Fibroblast of lung (primary cell): ENCODE results near the gene DDN. TPM values are rescaled to one million over a fixed set of nuclear protein-coding genes. Genes with fewer than 3 reads are reported as not detected.

Source experiments
- DNase-seq, 2 donors: peaks; one replicate each; pipeline versions ENCODE4 v3.0.0 to v3.0.0-alpha.2; 2010; ENCODE audit warnings: low read depth in 2 of 2
- H2AFZ ChIP-seq: 2 replicates; pipeline ENCODE4 v1.5.1; 2012; ENCODE audit warnings: low read length, control low read depth, inconsistent platforms
- H3K27ac ChIP-seq: 2 replicates; pipeline ENCODE4 v1.5.1; 2011; ENCODE audit warnings: low read length, control low read depth; ENCODE audit not compliant: insufficient read depth
- H3K27me3 ChIP-seq: 2 replicates; pipeline ENCODE4 v1.5.1; 2011; ENCODE audit warnings: mild to moderate bottlenecking, low read length; ENCODE audit not compliant: control insufficient read depth, insufficient read depth
- H3K36me3 ChIP-seq: 2 replicates; pipeline ENCODE4 v1.5.1; 2011; ENCODE audit warnings: low read length; ENCODE audit not compliant: control insufficient read depth, insufficient read depth
- H3K4me1 ChIP-seq: 2 replicates; pipeline ENCODE4 v1.5.1; 2011; ENCODE audit warnings: low read length; ENCODE audit not compliant: control insufficient read depth, insufficient read depth; ENCODE audit errors: extremely low read depth
- H3K4me2 ChIP-seq: 2 replicates; pipeline ENCODE4 v1.5.1; 2011; ENCODE audit warnings: low read length, control low read depth; ENCODE audit not compliant: insufficient read depth; ENCODE audit errors: extremely low read depth
- H3K4me3 ChIP-seq, 4 experiments: fragments of 200-600 bp in 1 of 4; sonication (generic) in 1 of 4; replicated peaks in 1 of 4; 2 replicates each; pipeline ENCODE4 v1.5.1; 2011 to 2016; ENCODE audit warnings: low read length in 4 of 4, low read depth in 3 of 4, mild to moderate bottlenecking in 3 of 4, control low read depth in 2 of 4, inconsistent platforms in 1 of 4, mixed read lengths in 1 of 4; ENCODE audit not compliant: insufficient read depth in 1 of 4; ENCODE audit errors: control extremely low read depth in 1 of 4
- H3K79me2 ChIP-seq: 2 replicates; pipeline ENCODE4 v1.5.1; 2012; ENCODE audit warnings: mild to moderate bottlenecking, low read length, inconsistent platforms; ENCODE audit not compliant: control insufficient read depth, insufficient read depth
- H3K9ac ChIP-seq: 2 replicates; pipeline ENCODE4 v1.5.1; 2011; ENCODE audit warnings: mild to moderate bottlenecking, low read length, control low read depth; ENCODE audit not compliant: insufficient read depth
- H3K9me3 ChIP-seq: 2 replicates; pipeline ENCODE4 v1.5.1; 2012; ENCODE audit warnings: low read depth, low read length; ENCODE audit not compliant: control insufficient read depth, insufficient read depth
- H4K20me1 ChIP-seq: 2 replicates; pipeline ENCODE4 v1.5.1; 2011; ENCODE audit warnings: low read length; ENCODE audit not compliant: control insufficient read depth, insufficient read depth; ENCODE audit errors: extremely low read depth
- CTCF ChIP-seq, 2 donors: IDR thresholded peaks in 1 of 2; conservative IDR thresholded peaks in 1 of 2; 1 replicate in 1 of 2; 2 replicates in 1 of 2; pipeline ENCODE4 v1.5.1; 2011 to 2012; ENCODE audit warnings: low read length in 2 of 2, control low read depth in 1 of 2, inconsistent platforms in 1 of 2, low read depth in 1 of 2, mild to moderate bottlenecking in 1 of 2
- EZH2 ChIP-seq: IDR thresholded peaks from 2 replicates; pipeline ENCODE4 v1.5.1; 2012; ENCODE audit warnings: low read length, control low read depth, mild to moderate bottlenecking; ENCODE audit errors: missing control alignments
- polyA plus RNA-seq, 2 donors: library from polyadenylated mRNA; depleted of rRNA in 1 of 2; stranded (reverse) in 1 of 2; unstranded in 1 of 2; fragments of >200 nt; gene quantifications; 2 replicates each; pipeline ENCODE4 v1.2.1, GENCODE V29; 2011 to 2012; ENCODE audit warnings: missing spikeins in 1 of 2
- total RNA-seq: library from RNA; depleted of rRNA; stranded (reverse); fragments of >200 nt; gene quantifications from 2 replicates; pipeline ENCODE4 v1.2.1, GENCODE V29; 2014

Gene DDN
- total and polyA plus RNA-seq, 2 donors (not counting 1 experiment from before 2014, with no cell fraction given): under 0.01 to 0.09 TPM

- H3K79me2 ChIP-seq: no peaks in the 10 kb centered on the region
- peaks cover 65% of the 10 kb centered on the region for H3K27me3 ChIP-seq
- H3K9me3 ChIP-seq: no peaks in the 10 kb centered on the region
- no peak overlapping the region for H3K4me3 ChIP-seq
- no peak for TF ChIP-seq EZH2
- no peak for DNase-seq
- no peak overlapping the region for H3K27ac ChIP-seq
- no peak overlapping the region for H3K4me2 ChIP-seq
- H2AFZ ChIP-seq: no peak overlapping the region
- no peaks in the 10 kb centered on the region for H3K36me3 ChIP-seq
- H4K20me1 ChIP-seq: no peaks in the 10 kb centered on the region
- H3K4me1 ChIP-seq: no peaks in the 10 kb centered on the region
- H3K9ac ChIP-seq: no peak overlapping the region
Observed at GRCh38 chr12:48985901-48986300, 13.3 kb downstream of the DDN start.

GRCh38 chr12:48985475-48985897, 13.7 kb downstream of the DDN start:
- Histone ChIP-seq H4K20me1 (no peaks in the 10 kb centered on the region), H3K9ac (no peak overlapping the region), H3K4me3 (no peak overlapping the region), H3K79me2 (no peaks in the 10 kb centered on the region), H3K36me3 (no peaks in the 10 kb centered on the region), H3K27ac (no peak overlapping the region), H3K4me2 (no peak overlapping the region), H3K4me1 (no peaks in the 10 kb centered on the region), H3K27me3 (peaks cover 69% of the 10 kb centered on the region), H3K9me3 (no peaks in the 10 kb centered on the region), H2AFZ (no peak overlapping the region)
- TF ChIP-seq EZH2 (no peak), CTCF (conservative IDR thresholded peaks at IDR 0.05 in 1 of 2, IDR thresholded peaks at IDR 0.05 in 1 of 2; ENCODE audit: low read depth in 1 of 2, low read length in 2 of 2) (no peak)
- DNase-seq: no peak

- Histone ChIP-seq H3K4me3 (no peak overlapping the region), H3K9ac (no peak overlapping the region), H3K27me3 (peaks cover 82% of the 10 kb centered on the region), H3K79me2 (no peaks in the 10 kb centered on the region), H3K9me3 (no peaks in the 10 kb centered on the region), H3K27ac (no peak overlapping the region), H2AFZ (no peak overlapping the region), H3K36me3 (no peaks in the 10 kb centered on the region), H3K4me2 (no peak overlapping the region), H3K4me1 (no peaks in the 10 kb centered on the region), H4K20me1 (no peaks in the 10 kb centered on the region)
- no peak for DNase-seq
- TF ChIP-seq CTCF (conservative IDR thresholded peaks at IDR 0.05 in 1 of 2, IDR thresholded peaks at IDR 0.05 in 1 of 2; ENCODE audit: low read depth in 1 of 2, low read length in 2 of 2): no peak
- no peak for TF ChIP-seq EZH2
Observed at GRCh38 chr12:48982397-48983080, 16.6 kb downstream of the DDN start.
